Measurements from ENCODE around the gene LRFN5.

Gene LRFN5

GRCh38 chr14:41773536-41774279 lies 167.0 kb downstream of the LRFN5 start:
- no peak for DNase-seq (ENCODE audit: low read depth, low spot score)

- no peak for DNase-seq (ENCODE audit: low read depth, low spot score)
These were observed 175.8 kb downstream of the LRFN5 start for GRCh38 chr14:41782511-41782910.

- DNase-seq (ENCODE audit: low read depth, low spot score) = no peak
These were observed 176.7 kb downstream of the LRFN5 start for GRCh38 chr14:41783403-41783802.

GRCh38 chr14:41785696-41786095 lies 179.0 kb downstream of the LRFN5 start:
- DNase-seq (ENCODE audit: low read depth, low spot score) = no peak

GRCh38 chr14:41799817-41800216 lies 193.1 kb downstream of the LRFN5 start:
- DNase-seq (ENCODE audit: low read depth, low spot score) = no peak

GRCh38 chr14:41805633-41806032 lies 199.0 kb downstream of the LRFN5 start:
- DNase-seq (ENCODE audit: low read depth, low spot score) = no peak

GRCh38 chr14:41806366-41806975 lies 199.8 kb downstream of the LRFN5 start:
- no peak for DNase-seq (ENCODE audit: low read depth, low spot score)

GRCh38 chr14:41810362-41810761 lies 203.7 kb downstream of the LRFN5 start:
- no peak for DNase-seq (ENCODE audit: low read depth, low spot score)

- no peak for DNase-seq (ENCODE audit: low read depth, low spot score)
These were observed 210.9 kb downstream of the LRFN5 start for GRCh38 chr14:41817626-41818025.

- DNase-seq (ENCODE audit: low read depth, low spot score) = no peak
These were observed 217.8 kb downstream of the LRFN5 start for GRCh38 chr14:41824441-41824840.

- no peak for DNase-seq (ENCODE audit: low read depth, low spot score)
These were observed 218.9 kb downstream of the LRFN5 start for GRCh38 chr14:41825622-41826021.

- DNase-seq (ENCODE audit: low read depth, low spot score) = no peak
These were observed 224.2 kb downstream of the LRFN5 start for GRCh38 chr14:41830714-41831406.

GRCh38 chr14:41839661-41840060 lies 233.0 kb downstream of the LRFN5 start:
- no peak for DNase-seq (ENCODE audit: low read depth, low spot score)

- no peak for DNase-seq (ENCODE audit: low read depth, low spot score)
These were observed 252.7 kb downstream of the LRFN5 start for GRCh38 chr14:41859336-41859735.

GRCh38 chr14:41860586-41860985 lies 253.9 kb downstream of the LRFN5 start:
- DNase-seq (ENCODE audit: low read depth, low spot score) = no peak

GRCh38 chr14:41865894-41866293 lies 259.2 kb downstream of the LRFN5 start:
- DNase-seq (ENCODE audit: low read depth, low spot score) = no peak

- no peak for DNase-seq (ENCODE audit: low read depth, low spot score)
These were observed 261.7 kb downstream of the LRFN5 start for GRCh38 chr14:41868396-41868795.

GRCh38 chr14:41872931-41873685 lies 266.4 kb downstream of the LRFN5 start:
- no peak for DNase-seq (ENCODE audit: low read depth, low spot score)

GRCh38 chr14:41873686-41874317 lies 267.1 kb downstream of the LRFN5 start:
- DNase-seq (ENCODE audit: low read depth, low spot score) = no peak

GRCh38 chr14:41875116-41875515 lies 268.4 kb downstream of the LRFN5 start:
- DNase-seq (ENCODE audit: low read depth, low spot score) = no peak

- DNase-seq (ENCODE audit: low read depth, low spot score) = no peak
These were observed 271.6 kb downstream of the LRFN5 start for GRCh38 chr14:41878321-41878720.

- no peak for DNase-seq (ENCODE audit: low read depth, low spot score)
These were observed 284.9 kb downstream of the LRFN5 start for GRCh38 chr14:41891624-41892023.
